Putamen (tissue), 1 donor: Measurements from ENCODE around the gene AMPD2.

ENCODE experiments used
- DNase-seq: peaks from one replicate; pipeline ENCODE4 v3.0.0-alpha.2; 2016; ENCODE audit warnings: low spot score

AMPD2 gene

DNA sequence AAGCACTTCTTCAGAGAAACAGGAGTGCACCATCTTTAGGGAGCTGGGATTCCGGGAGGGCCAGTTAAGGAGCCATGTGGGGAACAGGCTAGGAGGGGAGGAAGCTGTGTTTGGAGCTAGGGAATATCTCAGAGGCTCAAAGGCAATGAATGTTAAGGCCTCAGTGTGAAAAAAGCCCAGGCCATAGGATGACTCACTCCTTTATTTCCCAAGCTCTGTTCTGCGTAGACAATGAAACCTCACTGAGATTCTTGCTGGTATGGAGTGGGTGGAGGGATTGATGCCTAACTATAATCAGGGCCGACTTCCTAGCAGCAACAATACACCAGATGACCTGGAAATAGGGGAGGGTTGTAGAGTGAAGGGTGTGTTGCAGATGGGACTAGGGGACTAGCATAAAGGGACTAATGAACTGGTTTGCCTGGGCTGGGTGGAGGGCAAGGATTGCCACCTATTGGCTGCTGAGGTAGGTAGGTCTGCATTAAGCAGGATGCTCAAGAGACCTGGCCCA lies 2.3 kb upstream of the AMPD2 start:
- DNase-seq: no peak

DNA sequence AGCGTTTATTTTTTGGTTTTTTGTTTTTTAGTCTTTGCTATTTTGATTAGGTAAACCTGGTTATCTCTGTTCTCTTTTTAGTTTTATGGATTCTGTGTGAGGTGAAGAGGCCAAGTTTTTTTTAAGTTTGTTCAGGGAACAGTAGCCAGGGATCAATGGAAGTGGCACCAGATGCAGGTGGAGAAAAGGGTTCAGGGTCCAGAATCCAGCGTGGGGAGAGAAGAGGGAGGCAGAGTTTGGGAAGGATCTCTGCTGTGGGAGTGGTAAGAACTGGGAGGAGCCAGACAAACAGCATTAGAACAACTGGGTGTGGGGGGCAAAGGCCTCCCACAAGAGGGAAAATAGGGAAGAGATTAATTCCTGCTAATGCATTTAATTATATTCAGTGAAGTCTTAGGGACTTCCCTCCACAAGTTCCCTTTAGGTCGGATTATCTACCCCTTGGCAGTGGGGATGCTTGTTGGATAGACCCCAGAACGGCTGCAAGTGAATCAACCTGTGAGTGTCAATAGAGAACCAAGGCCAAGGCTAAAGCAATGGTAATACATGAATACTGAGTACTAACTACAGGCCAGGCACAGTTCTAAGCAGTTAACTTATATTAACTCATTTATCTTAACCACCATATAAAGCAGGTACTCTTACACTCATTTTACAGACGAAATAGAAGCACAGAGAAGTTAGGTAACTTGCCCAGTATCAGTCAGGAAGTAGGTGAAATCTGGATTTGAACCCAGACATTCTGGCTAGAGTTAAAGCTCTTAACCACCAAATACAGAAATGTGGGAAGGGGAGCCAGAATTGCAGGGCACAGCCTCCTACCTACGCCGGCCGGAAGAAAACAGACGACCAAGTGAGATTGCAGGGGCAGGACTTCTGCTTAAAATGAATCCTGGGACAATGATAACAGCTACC lies 719 bp upstream of the AMPD2 start:
- no peak for DNase-seq

- no peak for DNase-seq
These were observed 759 bp downstream of the AMPD2 start for GRCh38 chr1:109620401-109620791.

GRCh38 chr1:109620841-109621286 lies 1.2 kb downstream of the AMPD2 start:
- DNase-seq: peak; percentile 87

DNA sequence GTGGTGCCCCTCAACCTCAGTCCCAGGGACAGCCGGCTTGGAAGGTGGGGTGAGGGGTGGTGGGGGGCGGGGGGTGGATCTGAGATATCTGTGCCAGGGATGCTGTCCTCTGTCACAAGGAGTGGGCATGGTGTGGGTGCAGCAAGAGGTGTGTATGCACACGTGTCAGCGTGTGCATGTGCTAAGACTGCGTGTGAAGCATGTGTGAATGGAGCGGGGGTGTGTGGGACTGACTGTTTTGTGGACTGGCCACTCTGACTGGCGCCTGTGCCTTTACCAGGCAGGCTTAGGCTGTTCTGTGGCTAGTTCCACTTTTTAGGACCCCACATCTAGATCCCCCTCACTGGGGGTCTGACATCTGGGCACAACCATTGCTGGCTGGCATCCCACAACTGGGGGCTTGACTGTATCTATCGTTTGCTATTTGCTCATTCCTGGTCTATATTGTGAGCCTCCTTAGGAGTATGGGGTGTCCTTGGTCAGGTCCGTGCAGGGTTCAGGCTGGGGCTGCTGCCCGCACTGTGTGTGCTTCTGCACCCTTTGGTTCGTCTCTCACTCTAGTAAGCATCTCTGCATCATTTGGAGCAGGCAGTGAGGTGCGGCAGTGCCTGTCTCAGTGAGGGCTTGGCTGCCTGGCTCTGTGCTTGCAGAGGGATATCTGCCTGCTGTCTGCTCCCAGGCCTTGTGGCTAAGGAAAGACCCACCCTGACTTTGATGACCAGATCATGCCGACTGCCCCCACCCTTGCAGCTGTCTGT lies 1.9 kb downstream of the AMPD2 start:
- DNase-seq: no peak

DNA sequence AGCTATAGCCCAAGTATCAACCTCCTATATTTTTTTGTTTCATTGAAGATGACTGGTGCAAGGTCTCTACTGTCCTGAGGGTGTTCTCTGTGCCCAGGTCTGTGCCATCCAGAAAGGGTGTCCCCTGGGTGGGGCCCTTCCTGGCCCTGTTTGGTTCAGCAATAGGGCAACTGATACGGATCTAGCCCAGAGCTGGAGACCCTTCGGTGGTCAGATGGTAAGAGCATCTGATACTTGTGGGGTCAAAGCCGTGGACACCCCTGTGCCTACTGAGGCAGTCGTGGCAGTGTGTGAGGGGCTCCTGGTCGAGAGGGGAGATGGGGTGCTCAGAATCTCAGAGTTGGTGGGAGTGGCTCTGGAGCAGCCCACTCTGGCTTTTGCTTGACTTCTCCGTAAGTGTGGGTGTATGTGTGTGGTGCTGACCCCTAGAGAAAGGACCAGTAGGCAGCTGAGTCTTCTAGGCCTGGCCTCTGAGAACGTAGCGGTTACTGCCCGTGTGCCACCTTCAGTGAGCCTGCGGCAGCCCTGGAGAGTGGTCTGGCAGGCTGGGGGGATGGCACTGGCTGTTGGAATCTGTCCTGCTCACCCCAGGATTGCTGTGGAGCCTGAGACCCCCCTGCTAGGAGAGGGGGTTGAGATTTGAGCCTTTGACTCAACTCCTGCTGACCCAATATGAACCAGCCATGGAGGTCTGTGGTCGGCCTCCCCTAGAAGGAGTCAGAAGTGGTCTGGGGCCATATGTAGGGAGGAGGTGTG lies 2.7 kb downstream of the AMPD2 start:
- DNase-seq: no peak

DNA sequence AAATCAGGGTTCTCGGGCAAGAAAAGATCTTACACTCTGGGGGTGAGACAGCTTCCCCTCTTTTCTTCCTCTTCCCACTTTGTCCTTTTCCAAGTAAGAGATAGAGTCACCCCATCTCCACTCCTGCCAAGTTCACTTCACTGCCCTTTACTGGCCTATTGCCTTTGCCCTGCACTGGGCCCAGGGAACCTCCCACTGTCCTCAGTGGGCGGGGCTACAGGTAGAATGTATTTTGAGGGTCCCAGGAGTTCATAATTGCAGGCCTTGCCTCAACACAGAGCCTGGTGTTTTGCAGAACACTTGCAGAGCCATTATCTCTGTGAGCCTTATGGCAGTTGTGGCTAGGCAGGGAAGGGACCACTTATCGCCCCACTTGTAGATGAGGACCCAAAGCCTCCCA lies 3.3 kb downstream of the AMPD2 start:
- no peak for DNase-seq

DNA sequence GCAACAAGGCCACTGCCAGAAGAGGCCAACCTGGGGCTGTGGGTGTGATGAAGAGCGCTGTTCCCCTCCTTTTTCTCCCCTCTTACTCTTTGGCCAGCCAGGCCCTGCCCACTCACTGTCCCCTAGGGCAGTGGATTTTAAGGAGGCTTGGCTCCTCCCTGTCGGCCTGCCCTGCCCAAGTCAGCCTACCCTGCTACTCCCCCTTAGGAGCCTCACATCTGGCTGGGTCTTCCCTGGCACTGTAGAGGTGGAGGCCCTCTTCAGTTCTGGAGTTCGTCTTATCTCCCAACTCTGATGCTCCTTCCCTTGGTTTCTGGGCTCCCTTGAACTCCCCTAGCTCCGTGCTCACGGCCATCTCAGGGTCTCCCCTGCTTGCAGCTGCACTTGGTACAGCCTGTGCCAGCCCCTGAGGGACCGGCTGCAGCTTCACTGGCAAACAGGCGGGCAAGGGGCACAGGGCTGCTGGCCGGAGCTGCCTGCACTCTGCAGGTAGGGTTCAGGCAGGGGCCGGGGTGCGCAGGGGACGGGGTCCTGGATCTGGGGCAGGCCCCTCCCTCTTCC lies 4.0 kb downstream of the AMPD2 start:
- no peak for DNase-seq

GRCh38 chr1:109624201-109625010 lies 4.8 kb downstream of the AMPD2 start:
- DNase-seq: no peak

- DNase-seq: no peak
These were observed 5.5 kb downstream of the AMPD2 start for GRCh38 chr1:109625176-109625575.

DNA sequence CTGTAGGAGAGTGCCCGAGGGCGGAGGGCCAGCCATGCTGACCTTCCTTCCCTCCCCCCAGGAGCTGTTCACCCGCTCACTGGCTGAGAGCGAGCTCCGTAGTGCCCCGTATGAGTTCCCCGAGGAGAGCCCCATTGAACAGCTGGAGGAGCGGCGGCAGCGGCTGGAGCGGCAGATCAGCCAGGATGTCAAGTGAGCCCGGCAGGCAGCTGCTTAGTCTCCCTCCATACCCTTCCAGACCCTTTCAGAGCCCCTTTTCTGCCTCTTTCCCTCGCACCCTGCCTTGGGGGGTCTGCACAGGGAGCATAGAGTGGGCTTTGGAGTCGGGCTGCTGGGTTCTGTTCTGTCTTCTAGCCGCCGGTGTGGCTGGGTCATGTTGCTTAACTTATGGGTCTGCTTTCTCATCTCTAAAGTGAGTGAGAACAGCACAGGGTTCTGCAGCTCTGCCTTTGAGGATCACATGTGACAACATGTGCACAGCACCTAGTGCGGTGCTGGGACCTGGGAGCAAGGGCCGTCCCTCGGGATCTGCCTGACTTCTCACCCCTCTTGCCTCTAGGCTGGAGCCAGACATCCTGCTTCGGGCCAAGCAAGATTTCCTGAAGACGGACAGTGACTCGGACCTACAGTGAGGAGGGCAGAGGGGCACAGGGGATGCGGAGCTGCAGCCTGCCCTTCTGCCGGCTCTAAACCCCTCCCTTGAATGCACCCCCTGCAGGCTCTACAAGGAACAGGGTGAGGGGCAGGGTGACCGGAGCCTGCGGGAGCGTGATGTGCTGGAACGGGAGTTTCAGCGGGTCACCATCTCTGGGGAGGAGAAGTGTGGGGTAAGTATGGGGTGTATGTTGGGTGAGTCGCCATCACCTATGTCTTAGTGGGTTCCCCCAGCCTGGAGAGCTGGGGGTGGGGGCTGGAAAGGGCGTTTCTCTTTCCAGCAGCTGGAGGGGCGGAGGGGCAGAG lies 6.2 kb downstream of the AMPD2 start:
- DNase-seq: no peak

GRCh38 chr1:109626682-109627408 lies 7.2 kb downstream of the AMPD2 start:
- DNase-seq: no peak

GRCh38 chr1:109627692-109628399 lies 8.2 kb downstream of the AMPD2 start:
- no peak for DNase-seq

DNA sequence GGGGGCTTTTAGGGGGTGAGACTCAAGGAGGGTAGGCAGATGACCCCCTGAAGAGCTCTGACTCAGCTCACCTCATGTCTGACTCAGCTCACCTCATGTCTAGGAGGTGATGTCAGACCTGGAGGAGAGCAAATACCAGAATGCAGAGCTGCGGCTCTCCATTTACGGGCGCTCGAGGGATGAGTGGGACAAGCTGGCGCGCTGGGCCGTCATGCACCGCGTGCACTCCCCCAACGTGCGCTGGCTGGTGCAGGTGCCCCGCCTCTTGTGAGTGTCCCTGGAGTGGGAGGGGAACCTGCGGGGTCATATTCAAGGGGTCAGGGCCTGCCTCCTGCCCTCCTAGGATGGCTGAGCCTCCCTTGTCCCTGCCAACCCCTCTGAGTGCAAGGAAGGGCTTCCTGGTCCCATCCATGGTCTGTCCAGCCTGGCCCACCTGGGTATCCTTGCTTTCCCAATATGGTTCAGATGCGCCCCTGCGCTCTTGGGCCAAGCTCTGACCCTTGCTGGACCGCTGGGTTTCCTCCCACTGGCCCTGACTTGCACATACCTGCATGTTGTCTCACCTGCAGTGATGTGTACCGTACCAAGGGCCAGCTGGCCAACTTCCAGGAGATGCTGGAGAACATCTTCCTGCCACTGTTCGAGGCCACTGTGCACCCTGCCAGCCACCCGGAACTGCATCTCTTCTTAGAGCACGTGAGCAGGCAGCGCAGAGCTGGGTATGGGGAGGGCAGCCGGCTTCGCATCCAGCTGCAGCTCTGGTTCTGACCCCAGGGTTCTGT lies 9.1 kb downstream of the AMPD2 start:
- no peak for DNase-seq

GRCh38 chr1:109629372-109630030 lies 9.9 kb downstream of the AMPD2 start:
- no peak for DNase-seq

DNA sequence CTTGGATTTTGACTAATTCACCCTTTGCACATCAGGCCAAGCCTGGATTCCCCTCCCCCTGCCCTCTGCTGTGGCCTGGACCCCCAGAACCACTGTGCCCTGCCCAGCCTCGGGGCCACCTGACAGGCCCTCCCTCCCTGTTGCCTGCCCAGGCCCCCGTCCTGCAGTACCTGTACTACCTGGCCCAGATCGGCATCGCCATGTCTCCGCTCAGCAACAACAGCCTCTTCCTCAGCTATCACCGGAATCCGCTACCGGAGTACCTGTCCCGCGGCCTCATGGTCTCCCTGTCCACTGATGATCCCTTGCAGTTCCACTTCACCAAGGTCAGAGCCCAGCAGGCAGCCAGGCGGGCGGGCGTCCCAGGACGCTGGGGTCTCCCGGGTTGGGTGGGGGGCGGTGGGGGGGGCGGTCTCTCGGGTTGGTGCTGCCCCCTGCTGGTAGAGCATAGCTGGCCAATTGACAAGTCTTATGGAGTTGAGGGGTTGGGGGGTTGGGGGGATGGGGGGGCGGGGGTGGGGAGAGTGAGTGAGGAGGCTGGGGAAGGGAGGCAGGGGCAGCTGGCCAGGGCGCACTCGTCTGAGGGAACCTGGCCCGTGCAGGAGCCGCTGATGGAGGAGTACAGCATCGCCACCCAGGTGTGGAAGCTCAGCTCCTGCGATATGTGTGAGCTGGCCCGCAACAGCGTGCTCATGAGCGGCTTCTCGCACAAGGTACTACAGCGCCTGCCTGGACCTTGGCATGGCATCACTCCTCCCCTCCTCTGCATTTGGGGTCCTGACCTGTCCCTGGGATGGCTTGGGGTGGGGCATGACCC lies 10.7 kb downstream of the AMPD2 start:
- no peak for DNase-seq
